Breast epithelium (tissue), 3 donors: ENCODE data around the gene WWOX.

Experiments used
- POLR2A ChIP-seq: fragments of 450-650 bp; IDR thresholded peaks from one replicate; pipeline ENCODE4 v1.6.1; 2016; ENCODE audit warnings: antibody characterized with exemption, mild to moderate bottlenecking, moderate library complexity
- POLR2AphosphoS5 ChIP-seq, 3 donors: sonication (generic); formaldehyde crosslinking; IDR thresholded peaks; one replicate each; pipeline ENCODE4 v1.6.1; 2017; ENCODE audit warnings: antibody characterized with exemption in 3 of 3
- TF ChIP-seq, protein P1 (sequence below), 3 donors: fragments of 450-650 bp; IDR thresholded peaks; one replicate each; pipeline ENCODE4 v1.5.1; 2016 to 2017; ENCODE audit warnings: antibody characterized with exemption in 3 of 3, mild to moderate bottlenecking in 3 of 3, moderate library complexity in 3 of 3

DNA sequence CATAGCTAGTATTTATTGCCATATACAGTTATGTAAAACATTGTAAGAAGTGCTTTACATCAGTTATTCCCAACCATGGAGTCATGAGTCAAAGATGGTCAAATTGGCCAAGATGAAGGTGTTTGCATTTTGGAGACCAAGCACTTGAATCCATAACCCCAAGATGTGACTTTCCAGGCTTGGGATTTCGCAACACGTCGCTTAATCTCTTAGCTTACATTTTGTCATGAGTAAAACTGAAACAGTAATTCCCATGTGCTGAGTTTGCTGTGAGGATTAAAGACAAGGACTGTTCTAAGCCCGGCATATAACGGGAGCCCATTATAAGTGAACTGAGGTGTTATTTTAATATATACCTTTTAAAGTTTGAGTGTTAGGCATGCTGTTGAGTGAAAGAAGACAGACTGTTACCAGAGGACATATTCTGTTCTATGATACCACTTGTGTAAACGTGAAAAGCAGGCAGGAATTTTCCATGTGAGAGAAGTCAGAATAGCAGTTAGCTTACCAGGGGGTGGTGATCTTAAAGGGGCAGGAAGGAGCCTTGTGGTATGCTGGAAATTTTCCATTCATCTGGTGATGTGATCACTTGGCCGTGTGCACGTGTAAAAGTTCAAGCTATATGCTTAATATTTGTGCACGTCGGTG, 484.9 kb downstream of the WWOX start:
- TF ChIP-seq, protein P1, sequence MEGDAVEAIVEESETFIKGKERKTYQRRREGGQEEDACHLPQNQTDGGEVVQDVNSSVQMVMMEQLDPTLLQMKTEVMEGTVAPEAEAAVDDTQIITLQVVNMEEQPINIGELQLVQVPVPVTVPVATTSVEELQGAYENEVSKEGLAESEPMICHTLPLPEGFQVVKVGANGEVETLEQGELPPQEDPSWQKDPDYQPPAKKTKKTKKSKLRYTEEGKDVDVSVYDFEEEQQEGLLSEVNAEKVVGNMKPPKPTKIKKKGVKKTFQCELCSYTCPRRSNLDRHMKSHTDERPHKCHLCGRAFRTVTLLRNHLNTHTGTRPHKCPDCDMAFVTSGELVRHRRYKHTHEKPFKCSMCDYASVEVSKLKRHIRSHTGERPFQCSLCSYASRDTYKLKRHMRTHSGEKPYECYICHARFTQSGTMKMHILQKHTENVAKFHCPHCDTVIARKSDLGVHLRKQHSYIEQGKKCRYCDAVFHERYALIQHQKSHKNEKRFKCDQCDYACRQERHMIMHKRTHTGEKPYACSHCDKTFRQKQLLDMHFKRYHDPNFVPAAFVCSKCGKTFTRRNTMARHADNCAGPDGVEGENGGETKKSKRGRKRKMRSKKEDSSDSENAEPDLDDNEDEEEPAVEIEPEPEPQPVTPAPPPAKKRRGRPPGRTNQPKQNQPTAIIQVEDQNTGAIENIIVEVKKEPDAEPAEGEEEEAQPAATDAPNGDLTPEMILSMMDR (IDR thresholded peaks at IDR 0.05): no peak
- TF ChIP-seq POLR2AphosphoS5 (IDR thresholded peaks at IDR 0.05) (no peak), POLR2A (no peak)
